ENCODE measurements around the gene ACBD4.

- TF ChIP-seq EZH2phosphoT487 (IDR thresholded peaks at IDR 0.05; ENCODE audit: insufficient read depth, low read depth) (no peak), EZH2 (IDR thresholded peaks at IDR 0.05; ENCODE audit: insufficient read depth, poor library complexity, severe bottlenecking) (no peak)
Measured at GRCh38 chr17:45149037-45149668, 13.7 kb downstream of the ACBD4 start.

All from GM23248 (cell line).